Calu3 (cell line): ENCODE measurements around the gene ZNF341. TPM values are rescaled to one million over a fixed set of nuclear protein-coding genes. Genes with fewer than 3 reads are reported as not detected.

Experiments used
- BruUV-seq: library from RNA; stranded (reverse); fragments of 400-500 nt; replicated peaks from 2 replicates; lab custom pipeline; 2021; lab: Mats Ljungman, UMichigan
- CTCF ChIA-PET: fragments of 300-600 bp; sonication (Branson Sonifier 250); formaldehyde crosslinking; loops from one replicate; lab custom pipeline; 2022; ENCODE audit warnings: antibody characterized with exemption; lab: Charles Lee
- DNase-seq: peaks from one replicate; pipeline ENCODE4 v3.0.0; 2022
- H3K27ac Mint-ChIP-seq: one replicate; pipeline ENCODE4 v1.8.0; 2022; ENCODE audit warnings: mixed read lengths; ENCODE audit not compliant: unreplicated experiment
- H3K27me3 Mint-ChIP-seq: one replicate; pipeline ENCODE4 v1.8.0; 2022; ENCODE audit warnings: mixed read lengths; ENCODE audit not compliant: unreplicated experiment
- H3K36me3 Mint-ChIP-seq: one replicate; pipeline ENCODE4 v1.8.0; 2022; ENCODE audit warnings: mild to moderate bottlenecking, moderate library complexity, mixed read lengths; ENCODE audit not compliant: insufficient read depth, unreplicated experiment
- H3K4me1 Mint-ChIP-seq: one replicate; pipeline ENCODE4 v1.8.0; 2022; ENCODE audit warnings: mild to moderate bottlenecking, low read depth, mixed read lengths; ENCODE audit not compliant: unreplicated experiment
- H3K4me3 Mint-ChIP-seq: one replicate; pipeline ENCODE4 v1.8.0; 2022; ENCODE audit warnings: mild to moderate bottlenecking, low read depth, moderate library complexity, mixed read lengths; ENCODE audit not compliant: unreplicated experiment
- H3K9me3 Mint-ChIP-seq: one replicate; pipeline ENCODE4 v1.8.0; 2022; ENCODE audit warnings: low read depth, mixed read lengths; ENCODE audit not compliant: unreplicated experiment
- intact Hi-C: fragments of 100-400 bp; cut with micrococcal nuclease; formaldehyde crosslinking; loops from one replicate; pipeline ENCODE4 v1.10.0; 2022; ENCODE audit not compliant: unreplicated experiment
- total RNA-seq: library from RNA; stranded (reverse); gene quantifications from 2 replicates; pipeline ENCODE4 v1.2.3, GENCODE V29; 2022
- TF ChIP-seq, protein P1 (sequence below): fragments of 200-600 bp; IDR thresholded peaks from one replicate; pipeline ENCODE4 v1.8.0; 2022; ENCODE audit warnings: antibody characterized with exemption; ENCODE audit not compliant: unreplicated experiment

ZNF341 gene
- total RNA-seq, 1 experiment from 2014 or later, result 12.9 TPM

DNA sequence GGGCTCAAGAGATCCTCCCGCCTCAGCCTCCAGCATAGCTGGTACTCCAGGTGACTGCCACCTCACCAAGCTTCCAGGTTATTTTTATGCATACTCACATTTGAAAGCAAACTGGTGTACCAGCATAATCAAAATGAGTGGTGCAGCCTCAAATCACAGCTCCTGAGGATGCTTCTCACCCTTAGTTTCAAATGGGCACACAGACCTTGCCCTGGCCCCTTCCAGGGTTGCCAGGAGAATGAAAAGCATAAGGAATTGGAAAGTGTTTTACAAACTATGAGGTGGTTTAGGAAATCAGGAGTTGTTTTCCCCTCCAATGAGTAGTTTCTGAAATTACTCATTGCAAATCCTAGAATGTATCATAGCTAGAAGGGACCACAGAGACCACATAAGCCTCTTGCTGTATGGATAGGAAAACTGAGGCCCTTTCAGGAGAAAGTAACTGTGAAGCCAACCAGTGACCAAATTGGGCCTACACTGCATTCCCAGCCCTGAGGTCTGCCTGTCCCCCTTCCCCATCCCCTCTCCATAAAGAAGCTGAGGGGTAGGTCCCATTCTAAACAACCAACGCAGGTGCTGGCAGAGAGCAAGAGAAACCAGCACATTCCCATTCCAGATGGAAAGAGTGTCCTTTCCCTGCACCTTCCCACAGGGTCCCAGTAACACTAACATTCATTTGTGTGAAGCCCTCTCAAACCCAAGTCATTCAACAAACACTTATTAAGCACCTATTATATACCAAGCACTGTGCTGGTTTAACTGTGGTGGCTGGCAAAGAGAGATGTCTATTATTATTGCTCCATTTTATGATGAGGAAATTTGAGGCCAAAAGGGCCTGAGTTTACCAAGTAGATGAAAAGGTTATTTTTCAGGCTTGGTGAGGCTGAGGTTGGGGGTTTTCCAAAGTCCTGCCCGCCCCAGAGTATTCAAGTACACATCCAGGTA, 43.5 kb upstream of the ZNF341 start:
- no peaks in the 10 kb centered on the region for H3K27me3 Mint-ChIP-seq
- CTCF ChIA-PET, result interaction anchor here (0.6 kb wide), 1 partner anchor 1529 kb away, joined by 4 read pairs; no protein-coding TSS in a partner anchor
- intact Hi-C loops, result loop anchor here (5.0 kb wide), 1 partner anchor 109 kb away; no protein-coding TSS in a partner anchor
- H3K4me1 Mint-ChIP-seq, result peaks cover 31% of the 10 kb centered on the region
- H3K27ac Mint-ChIP-seq, result no peak overlapping the region
- TF ChIP-seq, protein P1, sequence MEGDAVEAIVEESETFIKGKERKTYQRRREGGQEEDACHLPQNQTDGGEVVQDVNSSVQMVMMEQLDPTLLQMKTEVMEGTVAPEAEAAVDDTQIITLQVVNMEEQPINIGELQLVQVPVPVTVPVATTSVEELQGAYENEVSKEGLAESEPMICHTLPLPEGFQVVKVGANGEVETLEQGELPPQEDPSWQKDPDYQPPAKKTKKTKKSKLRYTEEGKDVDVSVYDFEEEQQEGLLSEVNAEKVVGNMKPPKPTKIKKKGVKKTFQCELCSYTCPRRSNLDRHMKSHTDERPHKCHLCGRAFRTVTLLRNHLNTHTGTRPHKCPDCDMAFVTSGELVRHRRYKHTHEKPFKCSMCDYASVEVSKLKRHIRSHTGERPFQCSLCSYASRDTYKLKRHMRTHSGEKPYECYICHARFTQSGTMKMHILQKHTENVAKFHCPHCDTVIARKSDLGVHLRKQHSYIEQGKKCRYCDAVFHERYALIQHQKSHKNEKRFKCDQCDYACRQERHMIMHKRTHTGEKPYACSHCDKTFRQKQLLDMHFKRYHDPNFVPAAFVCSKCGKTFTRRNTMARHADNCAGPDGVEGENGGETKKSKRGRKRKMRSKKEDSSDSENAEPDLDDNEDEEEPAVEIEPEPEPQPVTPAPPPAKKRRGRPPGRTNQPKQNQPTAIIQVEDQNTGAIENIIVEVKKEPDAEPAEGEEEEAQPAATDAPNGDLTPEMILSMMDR, result no peak
- peaks cover 35% of the 10 kb centered on the region for H3K36me3 Mint-ChIP-seq
- no peaks in the 10 kb centered on the region for H3K9me3 Mint-ChIP-seq
- DNase-seq, result no peak
- BruUV-seq, result no TSS peak
- no peak overlapping the region for H3K4me3 Mint-ChIP-seq

DNA sequence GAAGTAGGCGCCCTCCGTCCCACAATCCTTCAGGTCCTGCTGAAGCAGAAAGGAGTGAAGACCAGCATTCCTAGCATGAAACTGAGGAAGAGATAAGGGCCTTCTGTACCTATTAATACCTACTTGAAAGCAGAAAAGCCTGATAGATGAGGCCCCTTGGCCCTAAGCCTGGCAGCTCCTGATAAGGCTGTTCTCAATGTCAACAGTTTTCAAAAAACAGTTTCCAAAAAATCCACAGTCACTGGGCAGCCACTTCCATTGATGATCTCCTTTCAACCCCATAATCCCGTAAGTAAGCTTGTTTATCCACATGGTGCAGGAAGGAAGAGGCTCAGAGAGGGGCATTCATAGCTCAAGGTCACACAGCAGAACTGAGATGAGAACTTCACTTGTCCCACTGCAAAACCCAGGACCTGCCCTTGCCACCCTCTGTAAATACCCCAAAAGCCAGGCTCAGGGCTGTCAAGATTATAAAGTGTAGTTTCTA, 42.8 kb upstream of the ZNF341 start:
- intact Hi-C loops, result loop anchor here (5.0 kb wide), 1 partner anchor 108 kb away; no protein-coding TSS in a partner anchor
- Mint-ChIP-seq H3K36me3 (peaks cover 33% of the 10 kb centered on the region), H3K9me3 (no peaks in the 10 kb centered on the region), H3K27me3 (no peaks in the 10 kb centered on the region), H3K4me3 (no peak overlapping the region), H3K4me1 (peaks cover 31% of the 10 kb centered on the region), H3K27ac (no peak overlapping the region)
- TF ChIP-seq, protein P1, result no peak
- DNase-seq, result no peak
- CTCF ChIA-PET, result no interaction called here
- no TSS peak for BruUV-seq

DNA sequence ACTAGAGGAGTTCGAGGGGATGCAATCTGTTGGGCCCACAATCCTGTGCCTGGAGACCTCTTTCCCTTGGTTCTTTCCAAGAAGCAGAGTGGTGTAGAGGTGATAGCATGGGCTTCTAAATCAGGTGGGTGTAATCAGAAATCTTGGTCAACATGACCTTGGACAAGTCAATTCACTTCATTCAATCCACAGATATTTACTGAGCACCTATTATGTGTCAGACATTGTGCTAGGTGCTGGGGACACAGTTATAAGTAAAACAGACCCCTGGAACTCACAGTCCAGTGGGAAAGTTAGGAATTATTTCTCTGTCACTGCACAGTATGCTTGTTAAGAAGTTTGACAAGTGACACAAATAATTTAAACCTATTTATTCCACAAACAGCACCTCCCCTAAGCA, 42.3 kb upstream of the ZNF341 start:
- TF ChIP-seq, protein P1, result no peak
- peaks cover 27% of the 10 kb centered on the region for H3K4me1 Mint-ChIP-seq
- intact Hi-C loops, result loop anchor here (5.0 kb wide), 1 partner anchor 108 kb away; no protein-coding TSS in a partner anchor
- no peak for DNase-seq
- H3K4me3 Mint-ChIP-seq, result no peak overlapping the region
- no peak overlapping the region for H3K27ac Mint-ChIP-seq
- H3K27me3 Mint-ChIP-seq, result no peaks in the 10 kb centered on the region
- peaks cover 30% of the 10 kb centered on the region for H3K36me3 Mint-ChIP-seq
- no TSS peak for BruUV-seq
- CTCF ChIA-PET, result no interaction called here
- no peaks in the 10 kb centered on the region for H3K9me3 Mint-ChIP-seq

DNA sequence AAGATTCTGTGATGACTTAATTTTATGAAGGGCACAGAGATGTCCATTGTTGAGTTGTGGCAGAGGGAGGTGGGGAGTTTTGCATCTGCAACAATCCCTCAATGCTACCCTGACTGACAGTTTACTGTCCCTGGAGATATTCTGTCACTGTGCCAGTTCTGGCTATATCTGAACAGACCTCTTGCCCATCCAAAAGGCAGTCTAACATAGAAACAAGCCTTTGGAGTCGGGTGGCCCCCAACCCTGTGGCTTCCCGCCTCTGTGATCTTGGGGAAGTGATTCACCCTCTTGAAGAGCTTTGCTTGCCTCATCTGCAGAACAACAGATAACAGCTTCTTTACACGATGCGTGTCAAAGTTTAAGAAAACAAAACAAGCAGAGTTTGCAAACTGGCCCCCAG, 41.8 kb upstream of the ZNF341 start:
- no peak for DNase-seq
- H3K9me3 Mint-ChIP-seq, result no peaks in the 10 kb centered on the region
- peaks cover 26% of the 10 kb centered on the region for H3K36me3 Mint-ChIP-seq
- no peak overlapping the region for H3K27ac Mint-ChIP-seq
- peaks cover 22% of the 10 kb centered on the region for H3K4me1 Mint-ChIP-seq
- no peaks in the 10 kb centered on the region for H3K27me3 Mint-ChIP-seq
- intact Hi-C loops, result loop anchor here (5.0 kb wide), 1 partner anchor 107 kb away; no protein-coding TSS in a partner anchor
- TF ChIP-seq, protein P1, result no peak
- H3K4me3 Mint-ChIP-seq, result no peak overlapping the region
- no TSS peak for BruUV-seq
- CTCF ChIA-PET, result interaction anchor here (0.6 kb wide), 1 partner anchor 12 kb away, joined by 3 read pairs; no protein-coding TSS in a partner anchor
